GM12873 (cell line): Measurements from ENCODE around the gene NRN1L.

Experiments
- CTCF ChIP-seq: IDR thresholded peaks from 2 replicates; pipeline ENCODE4 v1.5.1; 2012; ENCODE audit warnings: low read depth, mild to moderate bottlenecking, moderate library complexity, low read length, control low read depth; ENCODE audit not compliant: insufficient read depth; ENCODE audit errors: missing control alignments

The NRN1L gene

GRCh38 chr16:67917852-67918236 lies 33.2 kb downstream of the NRN1L start:
- no peak for TF ChIP-seq CTCF

- peak; percentile 39 for TF ChIP-seq CTCF
Observed at GRCh38 chr16:67919622-67920221, 35.0 kb downstream of the NRN1L start.

- no peak for TF ChIP-seq CTCF
Observed at GRCh38 chr16:67922221-67922620, 37.5 kb downstream of the NRN1L start.

GRCh38 chr16:67922740-67923139 lies 38.1 kb downstream of the NRN1L start:
- TF ChIP-seq CTCF, result no peak

- no peak for TF ChIP-seq CTCF
Observed at GRCh38 chr16:67923414-67924116, 38.9 kb downstream of the NRN1L start.

GRCh38 chr16:67924140-67924906 lies 39.6 kb downstream of the NRN1L start:
- no peak for TF ChIP-seq CTCF

GRCh38 chr16:67926181-67926750 lies 41.6 kb downstream of the NRN1L start:
- TF ChIP-seq CTCF, result peak; percentile 21
